Measurements from ENCODE around the gene DENND2A. TPM values are rescaled to one million over a fixed set of nuclear protein-coding genes. Genes with fewer than 3 reads are reported as not detected.

DENND2A gene
- polyA plus RNA-seq, 3 donors: not detected

DNA sequence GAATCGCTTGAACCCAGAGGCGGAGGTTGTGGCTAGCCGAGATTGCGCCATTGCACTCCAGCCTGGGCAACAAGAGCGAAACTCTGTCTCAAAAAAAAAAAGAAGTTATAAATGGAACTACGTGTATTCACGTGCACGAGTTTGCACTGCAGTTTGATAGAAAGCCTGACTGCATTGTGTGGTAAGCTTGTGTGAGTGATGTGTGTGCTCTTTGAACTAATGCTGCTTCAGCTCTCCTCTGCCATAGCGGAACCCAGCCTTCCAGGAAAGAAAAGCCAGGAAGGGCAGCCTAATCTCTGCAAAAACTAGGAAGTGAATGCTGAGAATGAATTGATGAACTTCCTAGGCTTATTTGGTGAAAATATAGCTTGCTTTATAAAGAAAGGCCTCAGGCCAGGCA, 145.7 kb downstream of the DENND2A start:
- peak; percentile 28 to 54 (median 45) for DNase-seq
- H3K36me3 ChIP-seq (replicated peaks in 1 of 2; ENCODE audit: control insufficient read depth in 1 of 2, insufficient read depth in 2 of 2, low read length in 2 of 2): no peaks in the 10 kb centered on the region
- WGBS (ENCODE audit: insufficient coverage): 7% methylated on average over 8 of the region's 9 CpGs
- Mint-ChIP-seq H3K36me3 (no peaks in the 10 kb centered on the region), H3K9me3 (no peaks in the 10 kb centered on the region), H3K27me3 (ENCODE audit: low read depth in 3 of 3) (peaks cover 0 to 5% (median 2%) of the 10 kb centered on the region in 3 donors), H3K27ac (peak overlapping the region in 3 of 7 donors; percentile 10 to 58 (median 57)), H3K4me3 (no peak overlapping the region), H3K4me1 (peaks cover 4% of the 10 kb centered on the region)
- H3K4me2 ChIP-seq (replicated peaks; ENCODE audit: extremely low read depth, low read length, poor library complexity, severe bottlenecking): no peak overlapping the region
- no peaks in the 10 kb centered on the region for H3K79me2 ChIP-seq (ENCODE audit: insufficient read depth, low read length)
- H3K9ac ChIP-seq (ENCODE audit: insufficient read depth, low read length, poor library complexity, severe bottlenecking): no peak overlapping the region
- H3K27ac ChIP-seq (ENCODE audit: low read depth in 1 of 2, low read length in 2 of 2): peak overlapping the region; percentile 25 to 26
- H3K4me3 ChIP-seq (replicated peaks in 1 of 3; ENCODE audit: low read depth in 2 of 3, low read length in 3 of 3): no peak overlapping the region
- no peaks in the 10 kb centered on the region for H4K20me1 ChIP-seq (ENCODE audit: insufficient read depth, low read length)
- H3K9me3 ChIP-seq (replicated peaks in 1 of 2; ENCODE audit: control insufficient read depth in 1 of 2, insufficient read depth in 1 of 2, low read length in 2 of 2): no peaks in the 10 kb centered on the region
- no peaks in the 10 kb centered on the region for H3K27me3 ChIP-seq (ENCODE audit: control insufficient read depth in 2 of 2, insufficient read depth in 2 of 2, low read length in 2 of 2)
- TF ChIP-seq CTCF (IDR thresholded peaks at IDR 0.05): no peak
- H2AFZ ChIP-seq (ENCODE audit: insufficient read depth, low read depth, low read length, poor library complexity, severe bottlenecking): no peak overlapping the region
- H3K4me1 ChIP-seq (ENCODE audit: control insufficient read depth in 1 of 2, insufficient read depth in 2 of 2, low read length in 2 of 2): peaks cover 4% of the 10 kb centered on the region in 2 donors
- intact Hi-C loops (cut with micrococcal nuclease): no loop called here

GRCh38 chr7:140489026-140489359, 151.6 kb downstream of the DENND2A start:
- H3K27ac Mint-ChIP-seq: peak overlapping the region in 5 of 7 donors; percentile 50 to 80 (median 73)
- peaks cover 29% of the 10 kb centered on the region for H3K4me1 Mint-ChIP-seq
- peaks cover 0 to 2% (median 0%) of the 10 kb centered on the region in 3 donors for H3K27me3 Mint-ChIP-seq (ENCODE audit: low read depth in 3 of 3)
- intact Hi-C loops (cut with micrococcal nuclease): loop anchor here in 1 of 2 donors (10.0 kb wide), 1 partner anchor 166 kb away; no protein-coding TSS in a partner anchor
- H3K4me2 ChIP-seq (replicated peaks; ENCODE audit: extremely low read depth, low read length, poor library complexity, severe bottlenecking): no peak overlapping the region
- WGBS (ENCODE audit: insufficient coverage): no CpG with 5 or more reads among the region's 2 CpGs
- H3K9ac ChIP-seq (ENCODE audit: insufficient read depth, low read length, poor library complexity, severe bottlenecking): no peak overlapping the region
- H2AFZ ChIP-seq (ENCODE audit: insufficient read depth, low read depth, low read length, poor library complexity, severe bottlenecking): no peak overlapping the region
- no peaks in the 10 kb centered on the region for H3K9me3 Mint-ChIP-seq
- DNase-seq: peak; percentile 37 to 46 (median 40)
- H3K79me2 ChIP-seq (ENCODE audit: insufficient read depth, low read length): no peaks in the 10 kb centered on the region
- H3K4me3 ChIP-seq (replicated peaks in 1 of 3; ENCODE audit: low read depth in 2 of 3, low read length in 3 of 3): no peak overlapping the region
- no peaks in the 10 kb centered on the region for H3K36me3 Mint-ChIP-seq
- no peaks in the 10 kb centered on the region for H3K36me3 ChIP-seq (replicated peaks in 1 of 2; ENCODE audit: control insufficient read depth in 1 of 2, insufficient read depth in 2 of 2, low read length in 2 of 2)
- H4K20me1 ChIP-seq (ENCODE audit: insufficient read depth, low read length): no peaks in the 10 kb centered on the region
- peak overlapping the region in 1 of 2 donors; percentile 39 for H3K27ac ChIP-seq (ENCODE audit: low read depth in 1 of 2, low read length in 2 of 2)
- no peak overlapping the region for H3K4me3 Mint-ChIP-seq
- H3K9me3 ChIP-seq (replicated peaks in 1 of 2; ENCODE audit: control insufficient read depth in 1 of 2, insufficient read depth in 1 of 2, low read length in 2 of 2): no peaks in the 10 kb centered on the region
- H3K27me3 ChIP-seq (ENCODE audit: control insufficient read depth in 2 of 2, insufficient read depth in 2 of 2, low read length in 2 of 2): no peaks in the 10 kb centered on the region
- no peak for TF ChIP-seq CTCF (IDR thresholded peaks at IDR 0.05)
- H3K4me1 ChIP-seq (ENCODE audit: control insufficient read depth in 1 of 2, insufficient read depth in 2 of 2, low read length in 2 of 2): peaks cover 27 to 28% of the 10 kb centered on the region in 2 donors

Measured in CD14-positive monocyte (primary cell).